Neural cell (in vitro differentiated cells): ENCODE measurements around the gene IL12RB2. TPM values are rescaled to one million over a fixed set of nuclear protein-coding genes. Genes with fewer than 3 reads are reported as not detected.

Experiments
- H2AFZ ChIP-seq: fragments of 200-600, 300-800 bp; sonication (generic), shearing (Covaris generic); 2 replicates; pipeline ENCODE4 v1.6.0; 2014; ENCODE audit warnings: low read depth, mild to moderate bottlenecking, antibody characterized with exemption, low read length, moderate library complexity
- H3F3A ChIP-seq: fragments of 200-600 bp; shearing (Covaris generic); 2 replicates; pipeline ENCODE4 v1.6.1; 2016; ENCODE audit warnings: mild to moderate bottlenecking, moderate library complexity, mixed read lengths, antibody characterized with exemption, low read length; ENCODE audit not compliant: insufficient read depth, poor library complexity, severe bottlenecking
- H3K27ac ChIP-seq: fragments of 200-600, 300-800 bp; sonication (generic), shearing (Covaris generic); 2 replicates; pipeline ENCODE4 v1.5.1; 2014; ENCODE audit warnings: mild to moderate bottlenecking, low read length, moderate library complexity
- H3K27me3 ChIP-seq: fragments of 300-800, 200-600 bp; sonication (generic), shearing (Covaris generic); 2 replicates; pipeline ENCODE4 v1.6.0; 2014; ENCODE audit warnings: mild to moderate bottlenecking, low read depth, low read length, moderate library complexity; ENCODE audit not compliant: insufficient read depth
- H3K36me3 ChIP-seq: fragments of 300-800, 200-600 bp; sonication (generic), shearing (Covaris generic); 2 replicates; pipeline ENCODE4 v1.5.1; 2014; ENCODE audit warnings: mild to moderate bottlenecking, antibody characterized with exemption, low read length, moderate library complexity; ENCODE audit not compliant: insufficient read depth
- H3K4me2 ChIP-seq: fragments of 300-800, 200-600 bp; sonication (generic), shearing (Covaris generic); 2 replicates; pipeline ENCODE4 v1.6.0; 2014; ENCODE audit warnings: mild to moderate bottlenecking, low read length
- H3K4me3 ChIP-seq: fragments of 300-800, 200-600 bp; sonication (generic), shearing (Covaris generic); 2 replicates; pipeline ENCODE4 v1.5.1; 2014; ENCODE audit warnings: mild to moderate bottlenecking, low read length, moderate library complexity
- H3K79me2 ChIP-seq: fragments of 200-600 bp; shearing (Covaris generic); replicated peaks from 2 replicates; pipeline ENCODE4 v1.6.0; 2014; ENCODE audit warnings: mild to moderate bottlenecking, low read length, moderate library complexity; ENCODE audit not compliant: insufficient read depth
- H3K9ac ChIP-seq: fragments of 300-800, 200-600 bp; sonication (generic), shearing (Covaris generic); 2 replicates; pipeline ENCODE4 v1.6.1; 2016; ENCODE audit warnings: mild to moderate bottlenecking, low read length, mixed read lengths
- H3K9me2 ChIP-seq: fragments of 200-600 bp; shearing (Covaris generic); 2 replicates; pipeline ENCODE4 v1.6.1; 2016; ENCODE audit warnings: mild to moderate bottlenecking, low read length, mixed read lengths; ENCODE audit not compliant: insufficient read depth
- H3K9me3 ChIP-seq: fragments of 200-600, 300-800 bp; sonication (generic), shearing (Covaris generic); 2 replicates; pipeline ENCODE4 v1.6.1; 2016; ENCODE audit warnings: mild to moderate bottlenecking, mixed run types, low read length, moderate library complexity, mixed read lengths
- H4K20me1 ChIP-seq: fragments of 200-600 bp; shearing (Covaris generic); 2 replicates; pipeline ENCODE4 v1.6.1; 2016; ENCODE audit warnings: mild to moderate bottlenecking, mixed run types; ENCODE audit not compliant: insufficient read depth
- EP300 ChIP-seq: fragments of 450-650 bp; conservative IDR thresholded peaks from 2 replicates; pipeline ENCODE4 v1.6.1; 2014; ENCODE audit warnings: antibody characterized with exemption, mild to moderate bottlenecking, moderate library complexity; ENCODE audit not compliant: poor library complexity, severe bottlenecking
- EZH2 ChIP-seq: fragments of 200-600, 300-800 bp; shearing (Covaris generic), sonication (generic); IDR thresholded peaks from 2 replicates; pipeline ENCODE4 v1.6.1; 2014; ENCODE audit warnings: antibody characterized with exemption, low read length, borderline replicate concordance, mild to moderate bottlenecking; ENCODE audit not compliant: insufficient read depth, poor library complexity, severe bottlenecking
- MXI1 ChIP-seq: fragments of 450-650 bp; conservative IDR thresholded peaks from 2 replicates; pipeline ENCODE4 v1.6.1; 2014; ENCODE audit warnings: antibody characterized with exemption, mild to moderate bottlenecking; ENCODE audit not compliant: poor library complexity, severe bottlenecking
- POLR2AphosphoS5 ChIP-seq: IDR thresholded peaks from 2 replicates; pipeline ENCODE4 v1.6.1; 2012
- RAD21 ChIP-seq: fragments of 450-650 bp; conservative IDR thresholded peaks from 2 replicates; pipeline ENCODE4 v1.6.1; 2014; ENCODE audit warnings: antibody characterized with exemption, mild to moderate bottlenecking, moderate library complexity
- SMC3 ChIP-seq: fragments of 450-650 bp; conservative IDR thresholded peaks from 2 replicates; pipeline ENCODE4 v1.6.1; 2014; ENCODE audit warnings: antibody characterized with exemption, mild to moderate bottlenecking, moderate library complexity; ENCODE audit not compliant: poor library complexity
- TAF1 ChIP-seq: IDR thresholded peaks from 2 replicates; pipeline ENCODE4 v1.6.1; 2012; ENCODE audit warnings: low read depth
- polyA plus RNA-seq: library from polyadenylated mRNA; depleted of rRNA; stranded (reverse); fragments of >200 nt; gene quantifications from 2 replicates; pipeline ENCODE4 v1.2.3, GENCODE V29; 2014
- TF ChIP-seq, protein P1 (sequence below): IDR thresholded peaks from 2 replicates; pipeline ENCODE4 v1.6.1; 2012; ENCODE audit warnings: borderline replicate concordance
- TF ChIP-seq, protein P2 (sequence below): fragments of 450-650 bp; IDR thresholded peaks from 2 replicates; pipeline ENCODE4 v1.5.1; 2014; ENCODE audit warnings: antibody characterized with exemption, mild to moderate bottlenecking, moderate library complexity; ENCODE audit not compliant: poor library complexity, severe bottlenecking

Gene IL12RB2
- polyA plus RNA-seq, 1 donor from 2014 or later = not detected

DNA sequence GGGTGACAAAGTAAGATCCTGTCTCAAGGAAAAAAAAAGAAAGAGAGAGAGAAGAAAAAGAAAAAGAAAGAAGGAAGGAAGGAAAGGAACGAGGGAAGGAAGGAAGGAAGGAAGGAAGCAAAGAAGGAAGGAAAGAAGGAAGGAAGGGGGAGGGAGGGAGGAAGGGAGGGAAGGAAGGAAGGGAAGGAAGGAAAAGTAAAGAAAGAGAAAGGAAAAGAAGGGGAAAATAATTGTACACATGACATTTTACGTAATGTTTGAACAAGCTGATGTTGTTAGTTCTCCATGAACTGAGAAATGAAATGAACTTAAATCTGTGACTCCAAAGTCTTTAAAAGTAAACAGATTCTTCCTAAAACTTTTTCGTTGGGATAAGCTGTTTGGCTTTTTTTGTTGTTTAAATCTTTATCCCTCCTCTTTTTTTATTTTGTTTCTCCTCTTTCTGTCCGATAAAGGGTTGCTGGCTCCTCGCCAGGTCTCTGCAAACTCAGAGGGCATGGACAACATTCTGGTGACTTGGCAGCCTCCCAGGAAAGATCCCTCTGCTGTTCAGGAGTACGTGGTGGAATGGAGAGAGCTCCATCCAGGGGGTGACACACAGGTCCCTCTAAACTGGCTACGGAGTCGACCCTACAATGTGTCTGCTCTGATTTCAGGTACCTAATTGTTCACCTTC is 59.8 kb downstream of the IL12RB2 start:
- no peaks in the 10 kb centered on the region for H3K27me3 ChIP-seq
- no peak overlapping the region for H2AFZ ChIP-seq
- no peaks in the 10 kb centered on the region for H3K36me3 ChIP-seq
- no peaks in the 10 kb centered on the region for H3F3A ChIP-seq
- no peak overlapping the region for H3K9ac ChIP-seq
- H3K9me3 ChIP-seq = no peaks in the 10 kb centered on the region
- no peak overlapping the region for H3K4me3 ChIP-seq
- H3K27ac ChIP-seq = no peak overlapping the region
- H3K9me2 ChIP-seq = no peaks in the 10 kb centered on the region
- TF ChIP-seq TAF1 = no peak
- TF ChIP-seq EP300 = no peak
- no peak for TF ChIP-seq EZH2
- TF ChIP-seq, protein P1, sequence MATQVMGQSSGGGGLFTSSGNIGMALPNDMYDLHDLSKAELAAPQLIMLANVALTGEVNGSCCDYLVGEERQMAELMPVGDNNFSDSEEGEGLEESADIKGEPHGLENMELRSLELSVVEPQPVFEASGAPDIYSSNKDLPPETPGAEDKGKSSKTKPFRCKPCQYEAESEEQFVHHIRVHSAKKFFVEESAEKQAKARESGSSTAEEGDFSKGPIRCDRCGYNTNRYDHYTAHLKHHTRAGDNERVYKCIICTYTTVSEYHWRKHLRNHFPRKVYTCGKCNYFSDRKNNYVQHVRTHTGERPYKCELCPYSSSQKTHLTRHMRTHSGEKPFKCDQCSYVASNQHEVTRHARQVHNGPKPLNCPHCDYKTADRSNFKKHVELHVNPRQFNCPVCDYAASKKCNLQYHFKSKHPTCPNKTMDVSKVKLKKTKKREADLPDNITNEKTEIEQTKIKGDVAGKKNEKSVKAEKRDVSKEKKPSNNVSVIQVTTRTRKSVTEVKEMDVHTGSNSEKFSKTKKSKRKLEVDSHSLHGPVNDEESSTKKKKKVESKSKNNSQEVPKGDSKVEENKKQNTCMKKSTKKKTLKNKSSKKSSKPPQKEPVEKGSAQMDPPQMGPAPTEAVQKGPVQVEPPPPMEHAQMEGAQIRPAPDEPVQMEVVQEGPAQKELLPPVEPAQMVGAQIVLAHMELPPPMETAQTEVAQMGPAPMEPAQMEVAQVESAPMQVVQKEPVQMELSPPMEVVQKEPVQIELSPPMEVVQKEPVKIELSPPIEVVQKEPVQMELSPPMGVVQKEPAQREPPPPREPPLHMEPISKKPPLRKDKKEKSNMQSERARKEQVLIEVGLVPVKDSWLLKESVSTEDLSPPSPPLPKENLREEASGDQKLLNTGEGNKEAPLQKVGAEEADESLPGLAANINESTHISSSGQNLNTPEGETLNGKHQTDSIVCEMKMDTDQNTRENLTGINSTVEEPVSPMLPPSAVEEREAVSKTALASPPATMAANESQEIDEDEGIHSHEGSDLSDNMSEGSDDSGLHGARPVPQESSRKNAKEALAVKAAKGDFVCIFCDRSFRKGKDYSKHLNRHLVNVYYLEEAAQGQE = no peak
- TF ChIP-seq SMC3 = no peak
- TF ChIP-seq, protein P2, sequence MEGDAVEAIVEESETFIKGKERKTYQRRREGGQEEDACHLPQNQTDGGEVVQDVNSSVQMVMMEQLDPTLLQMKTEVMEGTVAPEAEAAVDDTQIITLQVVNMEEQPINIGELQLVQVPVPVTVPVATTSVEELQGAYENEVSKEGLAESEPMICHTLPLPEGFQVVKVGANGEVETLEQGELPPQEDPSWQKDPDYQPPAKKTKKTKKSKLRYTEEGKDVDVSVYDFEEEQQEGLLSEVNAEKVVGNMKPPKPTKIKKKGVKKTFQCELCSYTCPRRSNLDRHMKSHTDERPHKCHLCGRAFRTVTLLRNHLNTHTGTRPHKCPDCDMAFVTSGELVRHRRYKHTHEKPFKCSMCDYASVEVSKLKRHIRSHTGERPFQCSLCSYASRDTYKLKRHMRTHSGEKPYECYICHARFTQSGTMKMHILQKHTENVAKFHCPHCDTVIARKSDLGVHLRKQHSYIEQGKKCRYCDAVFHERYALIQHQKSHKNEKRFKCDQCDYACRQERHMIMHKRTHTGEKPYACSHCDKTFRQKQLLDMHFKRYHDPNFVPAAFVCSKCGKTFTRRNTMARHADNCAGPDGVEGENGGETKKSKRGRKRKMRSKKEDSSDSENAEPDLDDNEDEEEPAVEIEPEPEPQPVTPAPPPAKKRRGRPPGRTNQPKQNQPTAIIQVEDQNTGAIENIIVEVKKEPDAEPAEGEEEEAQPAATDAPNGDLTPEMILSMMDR = no peak
- no peak overlapping the region for H3K4me2 ChIP-seq
- H3K79me2 ChIP-seq = no peaks in the 10 kb centered on the region
- no peaks in the 10 kb centered on the region for H4K20me1 ChIP-seq

DNA sequence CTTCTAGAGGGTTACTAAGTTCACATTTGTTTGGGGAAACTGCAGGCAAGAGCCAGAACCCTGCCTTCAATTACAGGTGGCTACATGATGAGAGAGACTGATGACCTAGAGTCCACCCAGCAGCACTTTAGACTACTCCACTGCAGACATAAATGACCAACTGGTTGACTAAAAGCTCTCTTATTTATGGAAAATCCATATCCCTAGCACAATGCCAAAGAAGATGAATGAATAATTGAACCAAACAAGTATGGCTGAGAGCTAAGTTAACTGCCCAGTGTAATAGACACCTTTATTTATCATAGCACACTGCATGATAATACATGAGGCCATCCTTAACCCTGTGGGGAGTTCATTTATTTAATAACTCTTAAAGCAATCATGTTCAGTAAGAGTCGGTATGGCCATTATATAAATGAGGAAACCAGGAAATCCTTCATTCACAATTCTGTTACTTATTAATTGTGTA is 60.4 kb downstream of the IL12RB2 start:
- Histone ChIP-seq H4K20me1 (no peaks in the 10 kb centered on the region), H3K27ac (no peak overlapping the region), H3K4me3 (no peak overlapping the region), H2AFZ (no peak overlapping the region), H3K36me3 (no peaks in the 10 kb centered on the region), H3K79me2 (no peaks in the 10 kb centered on the region), H3K9ac (no peak overlapping the region), H3K9me2 (no peaks in the 10 kb centered on the region), H3K9me3 (no peaks in the 10 kb centered on the region), H3K4me2 (no peak overlapping the region), H3K27me3 (no peaks in the 10 kb centered on the region), H3F3A (no peaks in the 10 kb centered on the region)
- TF ChIP-seq EP300 (no peak), MXI1 (no peak)

DNA sequence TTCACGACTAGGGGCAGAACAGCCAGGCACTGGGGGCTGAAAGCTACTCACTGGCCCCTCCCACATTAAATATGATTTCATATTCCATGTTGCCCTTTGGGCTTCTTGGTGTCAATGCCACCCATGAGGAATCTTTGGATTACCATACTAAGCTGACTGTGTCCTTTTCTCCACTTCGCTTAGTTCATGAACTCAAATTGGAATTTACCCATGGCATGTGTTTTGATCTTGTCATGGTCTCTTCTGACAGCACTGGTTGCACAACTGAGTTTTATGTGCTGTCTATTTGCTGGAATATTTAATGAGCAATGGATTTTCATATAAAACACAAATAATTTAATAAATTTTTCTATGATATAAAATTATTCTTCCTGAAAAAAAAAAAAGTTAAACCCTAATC is 63.4 kb downstream of the IL12RB2 start:
- H3K4me2 ChIP-seq = no peak overlapping the region
- H3K9me2 ChIP-seq = no peaks in the 10 kb centered on the region
- H2AFZ ChIP-seq = no peak overlapping the region
- H3K9ac ChIP-seq = no peak overlapping the region
- no peak overlapping the region for H3K27ac ChIP-seq
- H3K36me3 ChIP-seq = no peaks in the 10 kb centered on the region
- H3K4me3 ChIP-seq = no peak overlapping the region
- no peaks in the 10 kb centered on the region for H3F3A ChIP-seq
- no peaks in the 10 kb centered on the region for H3K79me2 ChIP-seq
- H3K27me3 ChIP-seq = no peaks in the 10 kb centered on the region
- no peaks in the 10 kb centered on the region for H4K20me1 ChIP-seq
- TF ChIP-seq RAD21 (no peak), TAF1 (no peak), EZH2 (no peak), POLR2AphosphoS5 (no peak), MXI1 (no peak)
- no peaks in the 10 kb centered on the region for H3K9me3 ChIP-seq
